HCT116 (cell line): ENCODE data around the gene DACT3.

Experiments used
- CEBPB ChIP-seq: IDR thresholded peaks from 2 replicates; pipeline ENCODE4 v1.6.1; 2012; ENCODE audit warnings: low read depth
- ELF1 ChIP-seq: IDR thresholded peaks from 2 replicates; pipeline ENCODE4 v1.6.1; 2012; ENCODE audit warnings: low read depth, borderline replicate concordance
- EZH2 ChIP-seq: fragments of 200-600 bp; sonication (generic); IDR thresholded peaks from 2 replicates; pipeline ENCODE4 v1.6.1; 2017; ENCODE audit warnings: antibody characterized with exemption, mixed run types
- EZH2phosphoT487 ChIP-seq: fragments of 200-600 bp; IDR thresholded peaks from 2 replicates; pipeline ENCODE4 v1.6.1; 2018; ENCODE audit warnings: antibody characterized with exemption, borderline replicate concordance
- JUND ChIP-seq: IDR thresholded peaks from 2 replicates; pipeline ENCODE4 v1.6.1; 2012
- MAX ChIP-seq: IDR thresholded peaks from 2 replicates; pipeline ENCODE4 v1.6.1; 2012
- POLR2A ChIP-seq: IDR thresholded peaks from 2 replicates; pipeline ENCODE4 v1.7.0; 2011; ENCODE audit warnings: borderline replicate concordance; ENCODE audit not compliant: insufficient read depth, insufficient read length; ENCODE audit errors: extremely low read depth
- POLR2AphosphoS5 ChIP-seq: IDR thresholded peaks from 2 replicates; pipeline ENCODE4 v1.6.1; 2011; ENCODE audit warnings: mild to moderate bottlenecking, low read depth, low read length, moderate library complexity
- RAD21 ChIP-seq: IDR thresholded peaks from 2 replicates; pipeline ENCODE4 v1.6.1; 2012; ENCODE audit warnings: low read depth, mild to moderate bottlenecking
- SRF ChIP-seq: IDR thresholded peaks from 2 replicates; pipeline ENCODE4 v1.6.1; 2012; ENCODE audit warnings: low read depth
- YY1 ChIP-seq: IDR thresholded peaks from 2 replicates; pipeline ENCODE4 v1.6.1; 2011; ENCODE audit warnings: low read length, low read depth, moderate library complexity, mild to moderate bottlenecking; ENCODE audit not compliant: insufficient replicate concordance; ENCODE audit errors: extremely low read depth
- ZBTB33 ChIP-seq: IDR thresholded peaks from 2 replicates; pipeline ENCODE4 v1.6.1; 2011; ENCODE audit warnings: mild to moderate bottlenecking, low read length, moderate library complexity; ENCODE audit not compliant: insufficient replicate concordance; ENCODE audit errors: extremely low read depth
- TF ChIP-seq, protein P1 (sequence below), 3 experiments: fragments of 200-600 bp in 1 of 3; sonication (generic) in 1 of 3; IDR thresholded peaks in 2 of 3; conservative IDR thresholded peaks in 1 of 3; 2 replicates each; pipeline ENCODE4 v1.5.1; 2012 to 2017; ENCODE audit warnings: low read depth in 2 of 3, low read length in 2 of 3, antibody characterized with exemption in 1 of 3, borderline replicate concordance in 1 of 3, control low read depth in 1 of 3, mild to moderate bottlenecking in 1 of 3, mixed read lengths in 1 of 3, mixed run types in 1 of 3, moderate library complexity in 1 of 3; ENCODE audit not compliant: insufficient read depth in 1 of 3

DNA sequence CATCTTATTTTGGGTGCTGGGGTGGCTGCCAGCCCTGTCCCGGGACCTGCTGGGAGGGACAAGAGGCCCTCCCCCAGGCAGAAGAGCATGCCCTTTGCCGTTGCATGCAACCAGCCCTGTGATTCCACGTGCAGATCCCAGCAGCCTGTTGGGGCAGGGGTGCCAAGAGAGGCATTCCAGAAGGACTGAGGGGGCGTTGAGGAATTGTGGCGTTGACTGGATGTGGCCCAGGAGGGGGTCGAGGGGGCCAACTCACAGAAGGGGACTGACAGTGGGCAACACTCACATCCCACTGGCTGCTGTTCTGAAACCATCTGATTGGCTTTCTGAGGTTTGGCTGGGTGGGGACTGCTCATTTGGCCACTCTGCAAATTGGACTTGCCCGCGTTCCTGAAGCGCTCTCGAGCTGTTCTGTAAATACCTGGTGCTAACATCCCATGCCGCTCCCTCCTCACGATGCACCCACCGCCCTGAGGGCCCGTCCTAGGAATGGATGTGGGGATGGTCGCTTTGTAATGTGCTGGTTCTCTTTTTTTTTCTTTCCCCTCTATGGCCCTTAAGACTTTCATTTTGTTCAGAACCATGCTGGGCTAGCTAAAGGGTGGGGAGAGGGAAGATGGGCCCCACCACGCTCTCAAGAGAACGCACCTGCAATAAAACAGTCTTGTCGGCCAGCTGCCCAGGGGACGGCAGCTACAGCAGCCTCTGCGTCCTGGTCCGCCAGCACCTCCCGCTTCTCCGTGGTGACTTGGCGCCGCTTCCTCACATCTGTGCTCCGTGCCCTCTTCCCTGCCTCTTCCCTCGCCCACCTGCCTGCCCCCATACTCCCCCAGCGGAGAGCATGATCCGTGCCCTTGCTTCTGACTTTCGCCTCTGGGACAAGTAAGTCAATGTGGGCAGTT lies 51.2 kb downstream of the DACT3 start:
- TF ChIP-seq ELF1 (no peak), MAX (no peak), EZH2 (no peak), YY1 (no peak), POLR2AphosphoS5 (no peak), RAD21 (no peak), JUND (no peak), SRF (no peak), CEBPB (no peak), EZH2phosphoT487 (no peak), POLR2A (no peak), ZBTB33 (no peak)
- TF ChIP-seq, protein P1, sequence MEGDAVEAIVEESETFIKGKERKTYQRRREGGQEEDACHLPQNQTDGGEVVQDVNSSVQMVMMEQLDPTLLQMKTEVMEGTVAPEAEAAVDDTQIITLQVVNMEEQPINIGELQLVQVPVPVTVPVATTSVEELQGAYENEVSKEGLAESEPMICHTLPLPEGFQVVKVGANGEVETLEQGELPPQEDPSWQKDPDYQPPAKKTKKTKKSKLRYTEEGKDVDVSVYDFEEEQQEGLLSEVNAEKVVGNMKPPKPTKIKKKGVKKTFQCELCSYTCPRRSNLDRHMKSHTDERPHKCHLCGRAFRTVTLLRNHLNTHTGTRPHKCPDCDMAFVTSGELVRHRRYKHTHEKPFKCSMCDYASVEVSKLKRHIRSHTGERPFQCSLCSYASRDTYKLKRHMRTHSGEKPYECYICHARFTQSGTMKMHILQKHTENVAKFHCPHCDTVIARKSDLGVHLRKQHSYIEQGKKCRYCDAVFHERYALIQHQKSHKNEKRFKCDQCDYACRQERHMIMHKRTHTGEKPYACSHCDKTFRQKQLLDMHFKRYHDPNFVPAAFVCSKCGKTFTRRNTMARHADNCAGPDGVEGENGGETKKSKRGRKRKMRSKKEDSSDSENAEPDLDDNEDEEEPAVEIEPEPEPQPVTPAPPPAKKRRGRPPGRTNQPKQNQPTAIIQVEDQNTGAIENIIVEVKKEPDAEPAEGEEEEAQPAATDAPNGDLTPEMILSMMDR (IDR thresholded peaks at IDR 0.05 in 2 of 3, conservative IDR thresholded peaks at IDR 0.05 in 1 of 3; ENCODE audit: borderline replicate concordance in 1 of 3, insufficient read depth in 1 of 3, low read depth in 2 of 3, low read length in 2 of 3): no peak
